Measurements from ENCODE around the gene TMEM247.
"Not testable (repeated sequence)": the region's sequence is repeated elsewhere in the genome, so short reads cannot be mapped to it uniquely, and the experiment has no call there.

TMEM247 gene

DNA sequence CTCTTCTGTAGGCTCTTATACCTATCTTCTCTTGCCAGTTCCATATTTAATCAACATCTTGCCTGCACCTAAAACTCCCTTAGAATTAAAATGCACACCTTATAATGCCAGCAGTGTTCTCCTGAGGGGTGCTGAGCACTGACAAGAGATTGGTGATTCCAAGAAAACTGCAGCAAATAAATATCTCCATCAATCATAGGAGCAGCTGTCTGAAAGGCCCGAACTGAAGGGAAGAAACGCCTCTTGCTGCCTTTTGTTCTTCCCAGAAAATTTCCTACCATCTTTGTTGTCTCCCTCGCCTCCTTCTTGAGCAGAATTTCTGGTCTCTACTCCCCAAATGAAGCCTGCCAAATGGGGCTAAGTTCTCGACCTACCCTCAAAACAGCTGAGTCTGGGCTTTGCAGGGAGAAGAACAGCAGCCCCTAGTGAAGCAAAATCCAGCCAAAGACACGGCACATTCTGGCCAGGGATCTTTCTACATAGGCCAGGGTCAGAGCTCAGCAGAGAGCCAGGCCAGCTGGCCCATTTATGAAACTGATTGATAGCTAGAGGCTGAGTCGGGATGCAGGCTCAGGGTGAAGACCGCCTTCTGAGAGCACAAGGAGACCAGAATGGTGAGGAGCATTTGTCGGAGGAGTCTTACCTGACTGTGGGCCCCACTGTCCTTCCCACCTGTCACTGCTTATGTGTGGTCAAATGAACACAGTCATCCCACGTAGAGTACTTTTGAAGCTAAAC, 20.4 kb upstream of the TMEM247 start:
- DNase-seq (ENCODE audit: low read depth): no peak

- no peak for DNase-seq (ENCODE audit: low read depth)
Measured at GRCh38 chr2:46459694-46460093, 19.7 kb upstream of the TMEM247 start.

DNA sequence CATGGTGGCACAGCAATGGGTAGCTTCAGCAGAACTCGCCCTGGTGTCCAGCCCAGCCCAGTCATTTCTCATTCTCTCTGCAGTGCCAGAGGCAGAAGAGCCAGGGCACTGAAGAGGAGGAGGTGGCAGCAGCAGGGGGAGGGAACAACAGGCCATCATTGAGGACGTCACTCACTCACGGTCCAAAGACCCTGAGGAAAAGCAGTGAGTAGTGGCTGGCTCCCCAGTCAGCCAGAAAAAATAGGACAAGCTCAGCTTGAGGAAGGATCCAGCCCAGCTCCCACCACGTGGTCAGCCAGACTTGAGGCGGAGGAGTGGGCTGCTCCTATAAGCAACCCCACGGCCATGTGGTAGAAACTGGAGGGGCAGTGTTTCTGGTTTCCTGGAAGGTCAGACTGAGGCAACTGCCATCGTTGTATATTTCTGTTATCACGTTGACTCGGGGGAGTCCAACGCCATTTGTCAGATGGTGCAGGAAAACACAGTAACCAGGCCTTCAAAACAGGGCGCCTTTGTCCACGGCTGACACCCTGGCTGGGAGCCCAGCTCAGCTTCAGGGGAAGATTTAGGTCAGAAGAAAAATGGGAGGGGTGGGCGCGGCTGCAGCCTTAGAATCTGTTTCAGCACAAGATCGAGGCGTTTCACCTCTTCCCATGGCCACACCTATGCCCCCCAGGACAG, 19.0 kb upstream of the TMEM247 start:
- DNase-seq (ENCODE audit: low read depth): no peak

- DNase-seq (ENCODE audit: low read depth): peak; percentile 50
Measured at GRCh38 chr2:46461011-46461674, 18.2 kb upstream of the TMEM247 start.

- no peak for DNase-seq (ENCODE audit: low read depth)
Measured at GRCh38 chr2:46461709-46462171, 17.6 kb upstream of the TMEM247 start.

DNA sequence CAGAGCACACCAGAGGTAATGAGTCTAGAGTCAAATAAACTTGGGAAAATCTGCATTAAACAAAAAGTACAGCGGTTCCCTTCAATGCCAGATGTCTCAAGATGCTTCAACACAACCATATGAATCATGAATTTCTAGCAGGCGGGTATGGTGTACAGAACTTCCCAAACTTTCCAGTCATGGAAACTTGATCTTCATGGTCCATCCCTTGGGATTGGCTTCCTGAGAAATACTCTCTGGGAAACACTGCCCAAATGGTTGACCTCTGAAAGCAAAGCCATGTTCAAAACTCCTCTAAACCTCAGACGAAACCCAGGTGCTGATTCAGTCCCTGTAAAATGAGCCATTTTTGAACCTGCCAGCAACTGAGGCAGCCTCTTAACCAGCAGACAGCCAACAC, 16.4 kb upstream of the TMEM247 start:
- no peak for DNase-seq (ENCODE audit: low read depth)

- DNase-seq (ENCODE audit: low read depth): no peak
Measured at GRCh38 chr2:46469116-46469515, 10.2 kb upstream of the TMEM247 start.

DNA sequence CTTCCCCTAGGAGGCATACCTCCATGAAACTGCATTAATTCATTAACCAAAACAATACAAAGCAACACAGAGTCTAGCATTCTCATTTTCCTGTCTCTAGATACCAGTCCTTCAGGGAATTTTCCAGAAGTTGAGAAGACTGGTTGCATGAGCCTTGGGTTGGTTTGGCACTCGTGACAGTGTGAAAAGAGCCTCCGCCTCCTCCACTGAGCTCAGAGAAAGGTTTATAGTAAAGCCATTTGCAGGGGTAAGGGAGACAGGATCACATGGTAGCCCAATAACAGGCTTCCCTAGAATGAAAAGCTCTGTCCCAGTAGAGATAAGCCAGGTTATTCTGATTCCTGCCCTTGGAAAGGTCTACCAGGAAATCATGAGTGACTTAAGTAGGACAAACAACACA, 9.7 kb upstream of the TMEM247 start:
- DNase-seq (ENCODE audit: low read depth): no peak

GRCh38 chr2:46470114-46470628, 9.2 kb upstream of the TMEM247 start:
- no peak for DNase-seq (ENCODE audit: low read depth)

GRCh38 chr2:46471019-46471583, 8.3 kb upstream of the TMEM247 start:
- DNase-seq (ENCODE audit: low read depth): no peak

- no peak for DNase-seq (ENCODE audit: low read depth)
Measured at GRCh38 chr2:46471697-46472096, 7.7 kb upstream of the TMEM247 start.

DNA sequence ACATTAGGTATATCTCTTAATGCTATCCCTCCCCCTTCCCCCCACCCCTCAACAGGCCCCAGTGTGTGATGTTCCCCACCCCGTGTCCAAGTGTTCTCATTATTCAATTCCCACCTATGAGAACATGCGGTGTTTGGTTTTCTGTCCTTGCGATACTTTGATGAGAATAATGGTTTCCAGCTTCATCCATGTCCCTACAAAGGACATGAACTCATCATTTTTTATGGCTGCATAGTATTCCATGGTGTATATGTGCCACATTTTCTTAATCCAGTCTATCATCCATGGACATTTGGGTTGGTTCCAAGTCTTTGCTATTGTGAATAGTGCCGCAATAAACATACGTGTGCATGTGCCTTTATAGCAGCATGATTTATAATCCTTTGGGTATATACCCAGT, 7.2 kb upstream of the TMEM247 start:
- not testable (repeated sequence) for DNase-seq (ENCODE audit: low read depth)

DNA sequence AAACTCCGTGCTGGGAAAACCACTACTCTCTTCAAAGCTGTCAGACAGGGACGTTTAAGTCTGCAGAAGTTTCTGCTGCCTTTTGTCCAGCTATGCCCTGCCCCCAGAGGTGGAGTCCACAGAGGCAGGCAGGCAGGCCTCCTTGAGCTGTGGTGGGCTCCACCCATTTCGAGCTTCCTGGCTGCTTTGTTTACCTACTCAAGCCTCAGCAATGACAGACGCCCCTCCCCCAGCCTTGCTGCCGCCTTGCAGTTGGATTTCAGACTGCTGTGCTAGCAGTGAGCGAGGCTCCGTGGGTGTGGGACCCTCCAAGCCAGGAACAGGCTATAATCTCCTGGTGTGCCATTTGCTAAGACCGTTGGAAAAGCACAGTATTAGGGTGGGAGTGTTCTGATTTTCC, 1.9 kb upstream of the TMEM247 start:
- not testable (repeated sequence) for DNase-seq (ENCODE audit: low read depth)

- DNase-seq (ENCODE audit: low read depth): no peak
Measured at GRCh38 chr2:46477925-46478324, 1.4 kb upstream of the TMEM247 start.

GRCh38 chr2:46480562-46480961, 1.2 kb downstream of the TMEM247 start:
- DNase-seq (ENCODE audit: low read depth): no peak

DNA sequence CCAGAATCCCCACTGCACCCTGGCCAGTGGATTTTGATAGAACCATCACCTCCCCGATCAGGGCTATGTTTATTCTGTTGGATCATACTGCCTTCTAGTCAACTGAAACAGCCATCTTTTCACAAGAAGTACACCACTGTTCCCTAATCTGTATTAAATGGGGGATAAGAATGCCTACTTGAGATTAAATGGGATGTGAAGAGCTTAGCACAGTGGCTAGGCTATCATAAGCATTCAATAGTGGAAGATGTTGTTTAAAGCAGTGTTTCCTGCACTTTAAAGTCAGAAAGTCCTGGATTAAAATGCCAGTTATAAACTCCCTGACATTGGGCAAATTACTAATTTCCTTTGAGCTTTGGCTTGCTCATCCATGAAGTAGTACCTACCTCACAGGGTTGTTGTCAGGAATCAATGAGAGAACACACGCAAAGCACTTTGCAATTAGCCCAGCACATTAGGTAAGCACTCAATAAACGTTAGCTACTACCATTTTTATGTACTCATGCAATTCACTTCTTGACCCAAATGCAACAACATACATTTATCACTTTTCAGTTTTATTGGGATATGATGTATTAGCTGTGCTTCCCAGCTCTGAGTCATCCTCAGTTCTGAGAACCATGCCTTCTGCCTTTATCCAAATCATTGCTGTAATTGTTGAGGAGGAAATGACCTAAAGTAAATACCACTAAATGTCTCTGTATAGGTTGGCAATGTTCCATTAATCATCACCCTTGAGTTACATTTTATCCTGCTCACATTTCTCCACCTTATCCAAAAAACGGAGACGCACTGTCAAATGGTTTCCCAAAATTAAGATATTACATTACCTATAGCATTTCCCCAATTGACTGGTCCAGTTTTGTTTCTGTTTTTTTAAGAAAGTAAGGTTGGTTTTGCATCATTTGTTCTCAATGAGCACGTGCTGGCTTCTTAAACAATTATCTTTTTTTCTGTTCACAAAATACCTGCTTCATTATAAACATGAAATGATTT, 2.1 kb downstream of the TMEM247 start:
- peak; percentile 82 for DNase-seq (ENCODE audit: low read depth)

- no peak for DNase-seq (ENCODE audit: low read depth)
Measured at GRCh38 chr2:46482490-46482889, 3.1 kb downstream of the TMEM247 start.

DNA sequence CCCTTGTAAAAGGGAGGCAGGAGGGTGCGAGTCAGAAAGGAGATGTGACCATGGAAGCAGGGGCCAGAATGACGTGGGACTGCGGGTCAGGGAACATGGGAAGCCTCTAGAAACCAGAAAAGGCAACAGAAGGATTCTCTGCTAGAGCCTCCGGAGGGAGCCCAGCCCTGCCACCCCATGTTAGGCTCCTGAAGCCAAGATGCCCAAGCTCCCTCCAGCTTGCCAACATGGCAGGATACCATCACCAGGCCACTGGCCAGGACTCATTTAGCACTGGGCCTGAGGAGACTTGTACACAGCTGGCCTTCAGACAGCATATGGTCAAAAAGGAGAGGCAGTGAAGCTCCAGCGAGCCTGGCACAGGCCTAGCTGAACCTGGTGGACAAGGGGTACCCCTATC, 5.6 kb downstream of the TMEM247 start:
- no peak for DNase-seq (ENCODE audit: low read depth)

DNA sequence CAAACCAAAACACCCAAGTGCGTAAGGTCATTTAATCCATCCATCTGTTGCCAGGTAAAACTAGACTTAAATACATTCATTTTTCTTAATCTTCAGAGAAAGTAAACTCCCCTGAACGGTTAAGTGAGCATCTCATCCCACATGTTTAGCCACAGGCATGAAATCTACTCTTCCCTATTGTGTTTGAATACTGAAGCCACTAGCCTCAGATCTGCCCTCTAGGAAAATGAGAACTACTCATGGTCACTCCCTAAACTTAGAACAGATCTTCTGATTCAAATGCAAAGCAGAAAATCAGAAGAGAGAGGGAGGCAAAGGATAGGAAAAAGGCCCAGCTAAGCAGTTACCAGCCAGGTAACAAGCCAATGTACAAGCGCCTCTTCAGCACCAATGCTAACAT, 7.1 kb downstream of the TMEM247 start:
- DNase-seq (ENCODE audit: low read depth): no peak

GRCh38 chr2:46487667-46488335, 8.4 kb downstream of the TMEM247 start:
- DNase-seq (ENCODE audit: low read depth): peak; percentile 65

GRCh38 chr2:46488389-46488788, 9.0 kb downstream of the TMEM247 start:
- no peak for DNase-seq (ENCODE audit: low read depth)

Data from iris pigment epithelial cell (primary cell).